OCI-LY1 (cell line): Measurements from ENCODE around the gene MRTFB.

Experiments
- CTCF ChIP-seq: fragments of 200-600 bp; sonication (generic), shearing (Covaris generic); IDR thresholded peaks from 2 replicates; pipeline ENCODE4 v1.5.1; 2017; ENCODE audit warnings: mild to moderate bottlenecking, antibody characterized with exemption, low read length, moderate library complexity, mixed read lengths
- EZH2 ChIP-seq: fragments of 200-600 bp; sonication (generic), shearing (Covaris generic); IDR thresholded peaks from 2 replicates; pipeline ENCODE4 v1.8.0; 2017; ENCODE audit warnings: borderline replicate concordance, mixed run types, mild to moderate bottlenecking, antibody characterized with exemption, low read length, moderate library complexity, mixed read lengths

GRCh38 chr16:14240964-14241363, 169.8 kb downstream of the MRTFB start:
- TF ChIP-seq CTCF (no peak), EZH2 (no peak)
